ENCODE results near the gene NRP1.
"Not testable (repeated sequence)": the region's sequence is repeated elsewhere in the genome, so short reads cannot be mapped to it uniquely, and the experiment has no call there.

NRP1 gene

DNA sequence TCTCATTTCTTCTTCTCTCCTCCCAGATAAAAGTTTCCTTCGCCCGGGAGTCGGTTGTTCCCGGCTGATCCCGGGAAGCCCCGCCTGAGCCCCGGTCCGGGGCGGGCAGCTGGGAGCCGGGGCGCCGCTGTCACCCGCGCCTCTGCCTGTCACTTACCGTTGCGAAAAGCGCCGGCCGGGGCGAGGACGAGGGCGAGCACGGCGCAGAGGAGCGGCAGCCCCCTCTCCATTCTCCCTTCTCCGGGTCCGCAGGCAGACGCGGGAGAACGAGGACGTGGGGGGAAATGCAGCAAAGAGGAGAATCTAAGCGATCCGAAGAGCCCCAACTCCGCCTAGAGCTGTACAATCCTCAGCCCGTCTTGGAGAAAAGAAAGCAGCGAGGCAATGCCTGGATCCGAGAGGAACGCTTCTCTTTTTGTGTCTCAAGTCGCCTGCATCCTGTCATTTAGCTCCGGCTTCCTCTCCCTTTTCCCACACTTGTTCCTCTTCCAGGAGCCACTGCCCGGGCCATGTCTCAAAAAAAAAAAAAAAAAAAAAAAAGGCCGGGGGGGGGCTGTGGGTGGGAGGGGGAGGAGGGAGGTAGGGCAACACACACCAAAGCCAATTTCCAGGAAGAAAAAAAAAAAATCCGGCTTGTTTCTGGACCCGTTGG lies at the start of gene NRP1:
Gene NRP1 (minus strand): TSS at position 515 of the 652 bp plus-strand sequence. CDS start 285 bp downstream, at position 230.
- DNase-seq (ENCODE audit: extremely low read depth in 1 of 2, low read depth in 1 of 2): no peak

GRCh38 chr10:33384201-33384600 lies 49.7 kb upstream of the NRP1 start:
- not testable (repeated sequence) for DNase-seq (ENCODE audit: extremely low read depth in 1 of 2, low read depth in 1 of 2)

DNA sequence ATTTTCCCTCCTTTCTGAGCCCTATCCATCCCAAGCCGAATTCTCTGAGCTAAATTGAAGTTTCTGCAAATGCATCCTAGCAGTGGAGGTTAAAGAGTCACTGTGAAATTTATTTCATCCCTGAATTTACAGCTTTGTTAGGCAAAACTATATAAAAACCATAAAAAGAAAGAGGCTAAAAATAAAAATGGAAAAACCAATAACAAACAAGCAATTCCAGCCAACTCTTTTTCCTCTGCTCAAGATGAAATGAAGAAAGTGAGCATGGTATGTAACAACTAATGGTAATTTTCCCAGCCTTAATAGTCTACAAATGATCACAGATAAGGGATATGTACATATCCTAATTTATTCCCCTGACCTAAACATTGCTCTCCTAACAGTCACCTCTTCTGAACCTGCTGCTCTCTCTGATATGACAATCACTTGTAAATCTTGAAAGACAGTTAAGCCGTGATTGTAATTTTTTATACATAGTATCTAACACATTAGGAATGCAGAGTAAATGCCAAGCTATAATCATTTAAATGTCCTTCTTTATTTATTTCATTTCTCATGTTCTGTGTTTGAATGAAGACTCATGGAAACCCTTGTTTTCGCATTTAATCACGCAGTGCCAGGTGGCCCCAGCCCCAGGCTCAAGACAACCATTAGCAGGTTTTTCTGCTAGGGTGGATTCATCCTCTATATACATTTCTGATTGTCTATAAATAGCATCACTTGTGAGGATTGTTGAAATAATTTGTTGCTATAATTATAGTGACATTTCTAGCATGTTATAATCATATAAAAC lies 48.6 kb upstream of the NRP1 start:
- DNase-seq (ENCODE audit: extremely low read depth in 1 of 2, low read depth in 1 of 2): no peak

- no peak for DNase-seq (ENCODE audit: extremely low read depth in 1 of 2, low read depth in 1 of 2)
These were observed 47.7 kb upstream of the NRP1 start for GRCh38 chr10:33382216-33382600.

DNA sequence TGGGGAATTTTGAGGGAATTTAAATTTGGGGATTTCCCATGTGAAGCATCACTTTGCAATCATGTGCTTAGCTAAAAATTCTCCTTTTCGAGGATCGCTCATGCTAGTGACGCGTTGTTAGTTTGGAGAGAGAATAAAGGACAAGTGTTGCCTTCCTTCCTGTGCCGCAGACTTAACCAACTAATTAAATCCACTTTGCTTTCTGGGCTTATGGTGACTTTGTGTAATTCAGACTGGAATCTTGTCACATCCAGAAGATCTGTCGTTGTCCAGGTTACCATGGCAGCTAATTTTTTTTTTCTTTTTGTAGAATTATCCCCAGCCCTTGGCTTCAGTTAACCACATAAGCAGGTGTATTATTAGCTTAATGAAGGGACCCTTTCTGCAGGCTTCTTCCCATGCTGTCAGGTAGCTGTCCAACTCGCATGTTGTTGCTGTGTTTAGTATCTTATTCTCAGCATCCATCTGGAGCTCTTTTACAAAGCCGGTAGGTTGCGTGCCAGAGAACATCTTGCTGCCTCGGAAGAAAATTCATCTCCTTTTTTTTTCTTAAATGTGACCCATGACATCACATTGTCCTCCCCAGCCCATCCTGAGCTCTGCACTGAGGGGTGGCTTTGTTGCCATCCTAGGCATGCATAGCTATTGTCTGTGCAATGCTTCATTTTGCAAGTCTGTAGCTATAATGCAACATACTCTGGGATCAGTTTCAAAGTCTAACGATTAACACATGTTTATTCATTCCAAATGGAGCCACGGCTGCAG lies 47.2 kb upstream of the NRP1 start:
- no peak for DNase-seq (ENCODE audit: extremely low read depth in 1 of 2, low read depth in 1 of 2)

- no peak for DNase-seq (ENCODE audit: extremely low read depth in 1 of 2, low read depth in 1 of 2)
These were observed 43.2 kb upstream of the NRP1 start for GRCh38 chr10:33377658-33378025.

DNA sequence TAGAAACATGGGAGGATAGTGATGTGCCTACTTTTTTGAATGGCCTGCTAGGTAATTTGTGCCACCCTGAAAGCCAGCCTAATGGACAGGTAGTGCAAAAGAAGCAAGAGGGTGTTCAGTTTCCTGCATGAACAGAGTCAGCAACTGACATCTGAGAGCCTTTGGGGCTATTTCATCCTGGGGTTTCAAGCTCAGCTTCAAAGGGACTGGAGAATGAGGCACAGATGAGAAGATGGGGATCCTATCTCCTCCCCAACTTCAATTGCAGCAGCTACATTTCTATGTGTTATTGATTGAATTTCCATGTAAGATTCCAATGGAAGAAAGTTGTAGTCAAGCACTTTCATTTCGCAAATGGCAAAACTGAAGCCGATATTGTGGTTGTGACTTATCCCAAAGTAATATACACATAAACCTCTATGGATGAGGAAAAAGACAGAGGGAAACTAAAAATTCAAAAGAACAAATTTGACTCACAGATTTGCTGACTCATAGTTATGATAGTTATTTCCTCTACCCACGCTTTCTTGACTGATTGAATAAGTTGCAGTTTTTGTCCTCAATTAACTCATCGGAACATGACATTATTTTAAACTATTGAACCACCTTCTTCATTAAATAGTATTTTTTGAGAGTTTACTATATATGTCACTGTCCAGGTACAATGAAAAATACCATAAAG lies 42.6 kb upstream of the NRP1 start:
- no peak for DNase-seq (ENCODE audit: extremely low read depth in 1 of 2, low read depth in 1 of 2)

GRCh38 chr10:33376476-33376875 lies 42.0 kb upstream of the NRP1 start:
- no peak for DNase-seq (ENCODE audit: extremely low read depth in 1 of 2, low read depth in 1 of 2)

DNA sequence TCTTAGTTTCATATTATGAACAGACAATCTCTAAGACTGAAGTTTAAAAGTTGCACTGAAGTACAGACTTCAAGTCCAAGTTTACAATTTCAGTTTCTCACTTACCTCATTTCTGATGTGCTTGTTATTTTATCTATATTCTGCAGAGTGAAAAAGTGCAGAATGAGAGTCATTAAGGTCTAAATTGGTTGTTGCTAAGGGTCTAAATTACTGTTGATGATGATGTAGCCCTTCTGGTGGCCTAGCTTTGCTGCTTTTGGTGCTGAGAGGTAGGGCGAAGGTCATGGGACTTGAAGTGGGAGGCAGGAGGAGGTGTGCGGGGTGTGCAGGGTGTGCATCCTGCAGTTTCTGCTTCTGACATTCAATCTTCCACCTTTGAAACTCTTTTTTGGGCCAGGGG lies 38.8 kb upstream of the NRP1 start:
- DNase-seq (ENCODE audit: extremely low read depth in 1 of 2, low read depth in 1 of 2): no peak

- DNase-seq (ENCODE audit: extremely low read depth in 1 of 2, low read depth in 1 of 2): no peak
These were observed 36.8 kb upstream of the NRP1 start for GRCh38 chr10:33371234-33371633.

- DNase-seq (ENCODE audit: extremely low read depth in 1 of 2, low read depth in 1 of 2): no peak
These were observed 36.0 kb upstream of the NRP1 start for GRCh38 chr10:33370434-33370930.

GRCh38 chr10:33368086-33368485 lies 33.6 kb upstream of the NRP1 start:
- no peak for DNase-seq (ENCODE audit: extremely low read depth in 1 of 2, low read depth in 1 of 2)

- DNase-seq (ENCODE audit: extremely low read depth in 1 of 2, low read depth in 1 of 2): no peak
These were observed 31.5 kb upstream of the NRP1 start for GRCh38 chr10:33365871-33366411.

DNA sequence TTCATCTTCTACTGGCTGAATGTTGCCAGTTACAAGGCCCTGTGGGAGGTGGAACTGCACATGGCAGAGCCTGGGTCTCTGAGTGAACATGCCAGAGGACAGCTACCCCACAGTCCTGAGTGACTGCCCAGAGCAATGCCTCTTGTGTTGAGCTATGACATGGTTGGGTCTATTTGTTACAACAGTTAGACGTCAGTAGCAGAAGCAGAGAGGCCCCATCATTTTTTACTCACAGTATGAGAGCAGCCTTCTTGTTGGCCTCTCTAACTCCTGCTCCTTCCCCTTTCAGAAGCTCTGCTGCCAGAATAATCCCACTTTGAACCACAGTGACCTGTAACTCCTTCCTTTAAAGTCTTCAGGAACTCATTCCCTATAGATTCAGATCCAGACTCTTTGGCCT lies 30.8 kb upstream of the NRP1 start:
- DNase-seq (ENCODE audit: extremely low read depth in 1 of 2, low read depth in 1 of 2): no peak

- DNase-seq (ENCODE audit: extremely low read depth in 1 of 2, low read depth in 1 of 2): no peak
These were observed 28.6 kb upstream of the NRP1 start for GRCh38 chr10:33363106-33363505.

DNA sequence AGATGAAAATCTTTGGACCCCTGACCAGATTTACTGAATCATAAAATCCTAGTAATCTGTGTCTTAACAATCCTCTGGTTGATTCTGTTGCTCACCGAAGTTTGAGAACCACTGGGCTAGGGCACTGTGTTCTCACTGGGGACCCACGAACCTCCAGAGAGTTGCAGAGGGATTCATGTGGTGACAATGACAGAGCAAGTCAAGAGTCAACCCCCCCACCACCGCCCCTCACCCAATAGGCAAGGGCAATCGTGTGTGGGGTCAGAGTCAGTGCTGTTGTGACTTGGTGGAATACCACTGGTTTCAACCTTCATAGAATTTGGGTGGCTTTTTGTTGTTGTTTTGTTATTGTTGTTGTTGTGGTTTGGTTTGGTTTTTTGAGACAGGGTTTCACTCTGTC lies 23.5 kb upstream of the NRP1 start:
- no peak for DNase-seq (ENCODE audit: extremely low read depth in 1 of 2, low read depth in 1 of 2)

- DNase-seq (ENCODE audit: extremely low read depth in 1 of 2, low read depth in 1 of 2): no peak
These were observed 20.8 kb upstream of the NRP1 start for GRCh38 chr10:33355274-33355673.

GRCh38 chr10:33353853-33354252 lies 19.4 kb upstream of the NRP1 start:
- no peak for DNase-seq (ENCODE audit: extremely low read depth in 1 of 2, low read depth in 1 of 2)

GRCh38 chr10:33353334-33353733 lies 18.9 kb upstream of the NRP1 start:
- DNase-seq (ENCODE audit: extremely low read depth in 1 of 2, low read depth in 1 of 2): no peak

DNA sequence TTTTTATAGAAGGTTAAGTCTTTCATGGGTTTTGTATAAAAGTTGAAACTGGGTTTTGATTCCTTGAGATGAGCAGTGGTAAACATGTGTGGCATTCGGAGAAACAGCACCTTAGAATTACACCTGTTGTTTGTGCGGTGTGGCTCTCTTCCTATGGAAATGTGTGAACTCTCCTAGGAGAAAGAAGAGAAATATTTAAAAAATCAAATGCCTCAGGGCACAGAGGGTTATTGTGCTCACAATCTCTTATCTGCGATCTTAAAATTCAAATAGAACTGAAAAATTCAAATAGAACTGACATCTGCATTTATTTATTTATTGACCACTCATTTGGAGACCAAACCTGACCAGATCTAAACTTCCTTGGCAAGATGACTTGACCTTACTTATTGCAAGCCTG lies 18.1 kb upstream of the NRP1 start:
- no peak for DNase-seq (ENCODE audit: extremely low read depth in 1 of 2, low read depth in 1 of 2)

GRCh38 chr10:33352175-33352574 lies 17.7 kb upstream of the NRP1 start:
- DNase-seq (ENCODE audit: extremely low read depth in 1 of 2, low read depth in 1 of 2): no peak
